ENCODE data around the gene PACSIN2.

- no peak for TF ChIP-seq SP1 (CRISPR knock-in tag; conservative IDR thresholded peaks at IDR 0.05)
- TF ChIP-seq, protein P1, sequence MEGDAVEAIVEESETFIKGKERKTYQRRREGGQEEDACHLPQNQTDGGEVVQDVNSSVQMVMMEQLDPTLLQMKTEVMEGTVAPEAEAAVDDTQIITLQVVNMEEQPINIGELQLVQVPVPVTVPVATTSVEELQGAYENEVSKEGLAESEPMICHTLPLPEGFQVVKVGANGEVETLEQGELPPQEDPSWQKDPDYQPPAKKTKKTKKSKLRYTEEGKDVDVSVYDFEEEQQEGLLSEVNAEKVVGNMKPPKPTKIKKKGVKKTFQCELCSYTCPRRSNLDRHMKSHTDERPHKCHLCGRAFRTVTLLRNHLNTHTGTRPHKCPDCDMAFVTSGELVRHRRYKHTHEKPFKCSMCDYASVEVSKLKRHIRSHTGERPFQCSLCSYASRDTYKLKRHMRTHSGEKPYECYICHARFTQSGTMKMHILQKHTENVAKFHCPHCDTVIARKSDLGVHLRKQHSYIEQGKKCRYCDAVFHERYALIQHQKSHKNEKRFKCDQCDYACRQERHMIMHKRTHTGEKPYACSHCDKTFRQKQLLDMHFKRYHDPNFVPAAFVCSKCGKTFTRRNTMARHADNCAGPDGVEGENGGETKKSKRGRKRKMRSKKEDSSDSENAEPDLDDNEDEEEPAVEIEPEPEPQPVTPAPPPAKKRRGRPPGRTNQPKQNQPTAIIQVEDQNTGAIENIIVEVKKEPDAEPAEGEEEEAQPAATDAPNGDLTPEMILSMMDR (IDR thresholded peaks at IDR 0.05), result no peak
- TF ChIP-seq GTF2I (CRISPR knock-in tag; conservative IDR thresholded peaks at IDR 0.05), result no peak
- TF ChIP-seq, protein P2, sequence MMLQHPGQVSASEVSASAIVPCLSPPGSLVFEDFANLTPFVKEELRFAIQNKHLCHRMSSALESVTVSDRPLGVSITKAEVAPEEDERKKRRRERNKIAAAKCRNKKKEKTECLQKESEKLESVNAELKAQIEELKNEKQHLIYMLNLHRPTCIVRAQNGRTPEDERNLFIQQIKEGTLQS (CRISPR knock-in tag; conservative IDR thresholded peaks at IDR 0.05), result no peak
- no peak for TF ChIP-seq CREB1 (CRISPR knock-in tag; IDR thresholded peaks at IDR 0.05)
- no peak for TF ChIP-seq RELA (CRISPR knock-in tag; IDR thresholded peaks at IDR 0.05; ENCODE audit: borderline replicate concordance)
Measured at GRCh38 chr22:42887523-42888507, 127.1 kb downstream of the PACSIN2 start.
